Ovary (tissue), 9 donors: ENCODE measurements around the gene GRK5. TPM values are rescaled to one million over a fixed set of nuclear protein-coding genes. Genes with fewer than 3 reads are reported as not detected.

Experiments
- DNase-seq, 5 donors: peaks; one replicate each; pipeline ENCODE4 v3.0.0-alpha.2; 2019 to 2020
- H3K27ac ChIP-seq, 2 donors: fragments of 200-600 bp; one replicate each; pipeline versions ENCODE4 v1.5.1 to v1.8.0; 2019 to 2022
- H3K27me3 ChIP-seq: fragments of 200-600 bp; one replicate; pipeline ENCODE4 v1.8.0; 2022
- H3K36me3 ChIP-seq: fragments of 200-600 bp; sonication (generic); one replicate; pipeline ENCODE4 v1.5.1; 2019
- H3K4me1 ChIP-seq: one replicate; pipeline ENCODE4 v1.8.1; 2013; ENCODE audit warnings: mild to moderate bottlenecking, moderate library complexity; ENCODE audit not compliant: insufficient read depth
- H3K4me3 ChIP-seq: fragments of 200-600 bp; sonication (generic); one replicate; pipeline ENCODE4 v1.5.1; 2017
- H3K9me3 ChIP-seq, 2 donors: fragments of 200-600 bp in 1 of 2; sonication (generic) in 1 of 2; one replicate each; pipeline versions ENCODE4 v1.5.1 to v1.8.1; 2013 to 2019; ENCODE audit warnings: mild to moderate bottlenecking in 1 of 2, moderate library complexity in 1 of 2
- CTCF ChIP-seq, 3 donors: fragments of 450-650 bp in 2 of 3; fragments of 200-600 bp in 1 of 3; IDR thresholded peaks; one replicate each; pipeline versions ENCODE4 v1.5.1 to v1.8.0; 2016 to 2022; ENCODE audit warnings: antibody characterized with exemption in 3 of 3, mild to moderate bottlenecking in 1 of 3
- EP300 ChIP-seq: sonication (generic); formaldehyde crosslinking; IDR thresholded peaks from one replicate; pipeline ENCODE4 v1.6.1; 2017; ENCODE audit warnings: antibody characterized with exemption
- POLR2A ChIP-seq: fragments of 450-650 bp; IDR thresholded peaks from one replicate; pipeline ENCODE4 v1.6.1; 2017; ENCODE audit warnings: antibody characterized with exemption, mild to moderate bottlenecking, moderate library complexity
- WGBS, 3 donors: extraction: QIAGEN DNeasy Blood & Tissue Kit in 1 of 3; methylation state at CpG; one replicate each; pipeline versions ENCODE4 v1.1.5 to v1.1.7; 2013 to 2017; 5-methylcytosine and 5-hydroxymethylcytosine counted together
- intact Hi-C, 4 donors: fragments of 100-400 bp; cut with DNase I; formaldehyde crosslinking; loops; one replicate each; pipeline versions ENCODE4 v1.11.0 to v1.15.1; 2022 to 2023
- polyA plus RNA-seq, 2 donors: library from polyadenylated mRNA; stranded (reverse); fragments of 200-250 nt in 1 of 2; fragments of 350-450 nt in 1 of 2; fragmentation: Illumina TruSeq in 1 of 2; extraction: RNeasy Lipid Tissue Mini Kit (QIAGEN cat#74804) in 1 of 2; gene quantifications; one replicate each; pipeline ENCODE4 v1.2.3, GENCODE V29; 2013 to 2014
- total RNA-seq, 7 donors: library from RNA; depleted of rRNA in 2 of 7; stranded (reverse); fragments of >200 nt in 2 of 7; fragmentation: NEBNext Ultra II Directional in 3 of 7; extraction: Animal tissue kit (Norgen Biotek cat#: 25700) in 3 of 7; gene quantifications; one replicate each; pipeline versions ENCODE4 v1.1.0 to v1.2.4, GENCODE V29; 2016 to 2023
- donor health status: DM: no; HTN: no; CAD: no; lungs with moderate emphysema.
- donor health status: DM: no; HTN: no; CAD: no.
- donor health status: Bipolar disorder and iron deficiency.
- donor health status: DM: yes; HTN: yes; CAD: no.
- donor health status: DM: no; HTN: no; CAD: no.
- donor health status: DM: yes; HTN: yes; CAD: no.

The GRK5 gene
- total and polyA plus RNA-seq, 9 donors, result 10.0 to 115 (median 38.2) TPM

- Histone ChIP-seq H3K9me3 (no peaks in the 10 kb centered on the region), H3K4me1 (no peaks in the 10 kb centered on the region), H3K27ac (no peak overlapping the region), H3K4me3 (no peak overlapping the region), H3K27me3 (no peaks in the 10 kb centered on the region), H3K36me3 (no peaks in the 10 kb centered on the region)
- no peak for TF ChIP-seq EP300
- TF ChIP-seq CTCF (IDR thresholded peaks at IDR 0.05), result no peak
- no peak for TF ChIP-seq POLR2A
- WGBS, 3 donors, result 89 to 93% (median 92%) methylated on average over 2 of the region's 2 CpGs
- intact Hi-C loops, result no loop called here
- no peak for DNase-seq
Measured at GRCh38 chr10:119328223-119328622, 120.9 kb downstream of the GRK5 start.

- no peak overlapping the region for H3K27ac ChIP-seq
- no peaks in the 10 kb centered on the region for H3K27me3 ChIP-seq
- 90 to 96% (median 93%) methylated on average over 5 of the region's 5 CpGs for WGBS, 3 donors
- intact Hi-C loops, result no loop called here
- H3K4me1 ChIP-seq, result no peaks in the 10 kb centered on the region
- DNase-seq, result no peak
- TF ChIP-seq POLR2A (no peak), EP300 (no peak), CTCF (IDR thresholded peaks at IDR 0.05) (no peak)
- no peak overlapping the region for H3K4me3 ChIP-seq
- H3K36me3 ChIP-seq, result no peaks in the 10 kb centered on the region
- no peaks in the 10 kb centered on the region for H3K9me3 ChIP-seq
Measured at GRCh38 chr10:119330342-119330741, 123.0 kb downstream of the GRK5 start.

- 84 to 88% (median 87%) methylated on average over 15 of the region's 15 CpGs for WGBS, 3 donors
- Histone ChIP-seq H3K4me3 (no peak overlapping the region), H3K4me1 (no peaks in the 10 kb centered on the region), H3K27ac (no peak overlapping the region), H3K36me3 (no peaks in the 10 kb centered on the region), H3K27me3 (no peaks in the 10 kb centered on the region), H3K9me3 (no peaks in the 10 kb centered on the region)
- DNase-seq, result no peak
- intact Hi-C loops, result no loop called here
- no peak for TF ChIP-seq CTCF (IDR thresholded peaks at IDR 0.05)
- TF ChIP-seq POLR2A, result no peak
Measured at GRCh38 chr10:119331061-119331460, 123.7 kb downstream of the GRK5 start.

- intact Hi-C loops, result no loop called here
- 90 to 92% (median 91%) methylated on average over 8 of the region's 8 CpGs for WGBS, 3 donors
- no peak for TF ChIP-seq POLR2A
- TF ChIP-seq CTCF (IDR thresholded peaks at IDR 0.05), result no peak
- TF ChIP-seq EP300, result no peak
- no peaks in the 10 kb centered on the region for H3K27me3 ChIP-seq
- peak overlapping the region in 1 of 2 donors; percentile 66 for H3K27ac ChIP-seq
- H3K36me3 ChIP-seq, result no peaks in the 10 kb centered on the region
- no peak overlapping the region for H3K4me3 ChIP-seq
- H3K9me3 ChIP-seq, result no peaks in the 10 kb centered on the region
- no peaks in the 10 kb centered on the region for H3K4me1 ChIP-seq
- DNase-seq, result no peak
Measured at GRCh38 chr10:119333146-119333792, 125.9 kb downstream of the GRK5 start.
